GM12801 (cell line): Measurements from ENCODE around the gene P2RX6.

Experiments used
- TF ChIP-seq, protein P1 (sequence below): IDR thresholded peaks from one replicate; pipeline ENCODE4 v1.5.1; 2011; ENCODE audit warnings: control low read depth; ENCODE audit not compliant: insufficient read length; ENCODE audit errors: extremely low read depth

P2RX6 gene

DNA sequence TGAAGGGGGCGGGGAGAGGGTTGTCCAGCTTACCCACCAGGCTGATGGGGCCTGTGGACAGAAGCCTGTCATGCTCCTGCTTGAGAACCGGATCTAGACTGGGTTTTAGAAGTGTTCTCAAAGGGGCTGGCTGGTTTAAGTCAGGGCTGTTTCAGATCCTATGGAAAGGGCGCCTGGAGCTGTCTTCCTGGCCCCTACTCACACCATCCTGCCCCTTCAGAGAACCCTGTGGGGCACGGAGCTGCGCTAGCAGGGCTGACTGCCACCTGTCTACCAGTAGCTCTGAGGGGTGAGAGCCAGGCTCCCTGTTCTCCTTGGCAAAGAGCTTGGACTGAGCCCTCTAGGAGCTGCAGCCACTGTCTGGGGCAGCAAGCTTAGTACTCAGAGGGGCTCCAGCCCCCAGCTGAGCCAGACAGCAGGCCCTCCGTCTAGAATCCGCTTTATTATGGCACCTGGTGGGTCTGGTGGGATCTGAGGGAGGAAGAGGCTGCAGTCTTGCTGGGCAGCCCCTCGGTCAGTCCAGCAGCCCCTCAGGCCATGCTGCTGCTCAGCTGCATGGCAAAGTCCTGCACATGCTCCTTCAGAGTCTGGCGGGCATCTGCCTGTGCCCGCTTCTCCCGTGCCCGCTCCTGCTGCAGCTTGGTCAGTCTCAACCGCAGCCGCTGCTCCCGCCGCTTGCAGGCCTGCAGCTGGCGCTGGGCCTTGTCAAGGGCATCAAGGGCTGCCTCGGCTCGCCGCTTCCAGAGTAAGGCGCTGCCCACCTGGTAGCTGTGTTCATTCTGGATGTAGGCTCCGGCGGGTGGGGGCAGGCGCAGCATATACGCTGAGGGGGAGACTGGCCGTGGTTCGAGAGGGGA is 15.4 kb upstream of the P2RX6 start:
- TF ChIP-seq, protein P1, sequence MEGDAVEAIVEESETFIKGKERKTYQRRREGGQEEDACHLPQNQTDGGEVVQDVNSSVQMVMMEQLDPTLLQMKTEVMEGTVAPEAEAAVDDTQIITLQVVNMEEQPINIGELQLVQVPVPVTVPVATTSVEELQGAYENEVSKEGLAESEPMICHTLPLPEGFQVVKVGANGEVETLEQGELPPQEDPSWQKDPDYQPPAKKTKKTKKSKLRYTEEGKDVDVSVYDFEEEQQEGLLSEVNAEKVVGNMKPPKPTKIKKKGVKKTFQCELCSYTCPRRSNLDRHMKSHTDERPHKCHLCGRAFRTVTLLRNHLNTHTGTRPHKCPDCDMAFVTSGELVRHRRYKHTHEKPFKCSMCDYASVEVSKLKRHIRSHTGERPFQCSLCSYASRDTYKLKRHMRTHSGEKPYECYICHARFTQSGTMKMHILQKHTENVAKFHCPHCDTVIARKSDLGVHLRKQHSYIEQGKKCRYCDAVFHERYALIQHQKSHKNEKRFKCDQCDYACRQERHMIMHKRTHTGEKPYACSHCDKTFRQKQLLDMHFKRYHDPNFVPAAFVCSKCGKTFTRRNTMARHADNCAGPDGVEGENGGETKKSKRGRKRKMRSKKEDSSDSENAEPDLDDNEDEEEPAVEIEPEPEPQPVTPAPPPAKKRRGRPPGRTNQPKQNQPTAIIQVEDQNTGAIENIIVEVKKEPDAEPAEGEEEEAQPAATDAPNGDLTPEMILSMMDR: no peak

DNA sequence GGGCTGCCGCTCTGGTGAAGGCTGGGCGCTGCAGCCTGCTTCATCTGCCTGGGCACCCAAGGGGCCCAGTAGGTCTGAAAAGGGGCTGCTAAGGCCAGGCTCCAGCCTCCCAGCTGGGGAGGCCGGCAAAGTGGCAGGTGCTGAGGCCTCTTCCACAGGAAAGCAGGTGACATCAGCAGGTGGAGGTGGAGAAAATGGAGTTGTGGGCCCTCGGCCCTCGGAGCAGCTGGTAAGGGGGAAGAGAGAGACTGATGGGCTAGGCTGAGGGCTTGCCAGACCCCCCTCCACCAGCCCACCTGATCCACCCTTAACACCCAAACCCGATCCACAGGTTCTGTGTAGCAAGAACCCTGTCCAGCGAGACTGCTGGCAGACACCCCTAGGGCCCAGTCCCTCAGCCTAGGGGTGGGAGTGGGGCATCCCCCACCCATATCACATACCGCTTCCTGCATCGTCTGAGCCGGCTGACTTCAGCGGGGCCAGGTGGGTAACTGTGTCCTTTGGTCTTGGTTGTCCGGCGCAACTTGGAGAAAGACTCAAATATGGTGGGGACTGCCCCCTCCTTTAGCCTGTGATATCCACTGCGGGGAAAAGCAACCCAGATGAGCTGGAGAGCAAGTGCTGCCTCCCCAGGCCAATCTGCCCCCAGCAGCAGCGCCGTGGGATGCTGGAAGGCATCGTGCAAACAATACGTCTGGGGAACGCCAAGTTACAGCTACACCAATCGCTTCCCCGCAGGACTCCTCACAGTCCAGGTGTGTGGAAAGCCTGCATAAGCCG is 14.6 kb upstream of the P2RX6 start:
- TF ChIP-seq, protein P1: no peak

DNA sequence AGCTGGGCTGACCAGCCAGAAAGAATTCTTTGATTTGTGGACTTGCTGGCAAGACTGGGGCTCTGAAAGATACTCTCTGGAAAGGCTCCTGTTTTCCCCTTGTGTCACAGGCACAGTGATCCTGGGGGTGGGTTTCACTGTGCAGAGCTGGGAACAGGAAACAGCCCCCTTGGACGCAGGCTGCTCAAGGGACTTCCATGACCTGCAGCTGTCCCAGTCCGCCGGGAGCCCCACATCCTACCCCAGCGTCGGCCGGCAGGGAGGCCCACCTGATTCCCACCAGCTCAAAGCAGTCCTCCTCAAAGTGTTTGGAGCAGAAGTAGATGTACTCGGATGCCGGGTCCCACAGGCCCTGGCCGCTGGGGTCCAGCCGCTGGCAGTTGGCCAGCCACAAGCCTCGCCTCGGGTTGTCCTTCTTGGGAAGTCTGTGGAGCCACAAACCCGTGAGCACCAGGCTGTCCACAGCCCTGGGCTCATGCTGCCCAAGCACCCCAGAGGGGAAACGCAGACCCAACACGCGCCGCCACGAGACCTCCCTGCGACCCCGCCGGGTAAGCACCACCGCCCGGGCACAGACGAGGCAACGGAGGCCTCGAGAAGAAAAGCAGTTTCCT is 13.9 kb upstream of the P2RX6 start:
- TF ChIP-seq, protein P1: no peak

DNA sequence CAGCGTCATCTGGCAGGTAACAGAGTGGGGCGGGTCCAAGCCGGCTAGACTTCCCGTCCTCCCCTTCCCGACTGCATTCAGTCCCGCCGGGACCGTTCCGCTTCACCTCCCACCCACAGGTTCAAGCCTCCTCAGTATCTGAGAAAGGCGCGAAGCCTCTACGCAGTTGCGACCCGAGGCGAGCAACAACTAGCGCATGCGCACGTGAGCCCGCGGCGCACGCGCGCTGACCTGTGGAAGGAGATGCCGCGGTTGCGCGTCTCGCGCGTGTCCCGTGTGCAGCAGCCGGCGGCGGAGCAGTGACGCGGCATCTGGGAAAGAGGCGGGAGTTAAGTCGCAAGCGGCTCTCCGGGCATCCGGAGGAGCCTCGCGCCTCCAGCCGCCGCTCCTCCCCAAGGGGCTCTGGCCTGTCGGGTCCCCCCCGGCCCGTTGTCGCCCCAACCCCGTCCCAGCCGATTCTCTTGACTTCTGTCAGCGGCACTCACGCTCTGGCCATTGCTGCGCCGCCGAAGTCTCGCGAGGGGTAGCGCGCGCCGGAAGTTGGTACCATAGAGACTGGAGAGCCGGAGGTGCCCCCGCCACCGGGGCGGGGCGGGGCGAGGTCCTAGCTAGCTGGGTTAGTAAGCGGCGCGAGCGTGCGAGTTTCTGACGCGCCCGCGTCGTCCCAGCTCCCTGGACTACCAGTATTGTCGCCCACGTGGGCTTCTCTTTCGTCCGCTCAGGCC is 13.2 kb upstream of the P2RX6 start, which contains the start of gene THAP7:
TSS of gene THAP7 (minus strand) at position 518 of the 725 bp plus-strand sequence. CDS start at position 311, 207 bp downstream.
- TF ChIP-seq, protein P1: no peak

DNA sequence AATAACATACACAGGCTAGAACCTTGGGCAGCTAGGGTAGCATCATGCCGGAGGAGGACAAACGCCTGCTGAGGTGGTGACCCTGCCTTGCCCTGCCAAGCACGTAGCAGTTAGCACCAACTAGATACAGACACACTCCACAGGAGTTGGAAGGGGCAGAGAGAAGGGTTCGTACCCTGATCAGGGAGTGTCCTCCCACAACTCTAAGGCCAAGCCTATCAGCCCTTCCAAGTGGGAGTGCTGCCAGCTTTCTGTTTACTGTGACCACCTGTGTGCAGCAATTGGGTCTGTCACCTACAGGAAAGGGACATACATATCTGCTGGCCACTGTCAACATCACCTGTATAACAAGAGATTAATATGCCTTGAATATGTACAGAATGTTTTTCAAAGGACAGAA is 11.2 kb upstream of the P2RX6 start:
- TF ChIP-seq, protein P1: no peak

DNA sequence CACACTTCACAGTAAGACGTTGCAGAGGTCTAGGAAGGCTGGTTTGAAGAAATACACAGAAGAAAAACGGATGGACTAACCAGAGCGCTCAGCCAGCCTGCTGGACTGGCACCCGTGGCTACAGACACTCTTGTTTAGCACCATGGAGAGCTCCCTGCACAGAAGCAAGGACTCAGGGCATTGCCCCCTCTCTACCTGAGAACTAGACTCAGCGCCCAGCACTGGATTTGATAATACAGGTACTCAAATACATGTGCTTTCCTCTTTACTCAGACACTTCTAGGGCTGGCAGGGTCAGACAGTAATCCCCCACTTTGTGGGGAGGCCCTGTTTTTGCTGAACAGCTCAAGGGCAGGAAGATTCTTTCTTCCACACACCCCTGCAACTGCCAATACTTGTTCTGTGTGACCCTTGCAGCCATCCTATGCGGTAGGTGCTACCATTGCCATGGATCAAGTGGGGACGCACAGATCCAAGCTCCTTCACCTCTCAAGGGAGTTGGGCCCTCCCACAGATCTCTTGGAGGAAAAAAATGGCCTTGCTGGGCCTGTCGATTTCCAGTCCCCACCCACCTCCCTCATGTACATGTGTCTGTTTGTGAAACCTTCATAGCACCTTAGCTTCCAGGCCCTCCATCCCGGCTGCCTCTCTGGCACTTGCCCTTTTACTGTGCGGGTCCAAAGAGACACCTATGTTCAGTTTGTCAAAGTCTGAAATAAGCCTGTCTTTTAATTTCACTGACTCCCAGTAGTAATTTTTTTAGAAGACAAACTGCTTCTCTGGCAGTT is 5.1 kb upstream of the P2RX6 start:
- TF ChIP-seq, protein P1: no peak
